Activated T-cell treated with anti-CD3 and anti-CD28 coated beads for 48 hours (primary cell): ENCODE data around the gene FAR2.
A peak's percentile ranks its signal among the peaks of the same experiment; 100 is the strongest.
"Not testable (repeated sequence)": the region's sequence is repeated elsewhere in the genome, so short reads cannot be mapped to it uniquely, and the experiment has no call there.

Source experiments
- DNase-seq: peaks from one replicate; pipeline ENCODE4 v3.0.0-alpha.2; 2020; ENCODE audit warnings: low read depth

The FAR2 gene

GRCh38 chr12:29329411-29329810 is 180.3 kb downstream of the FAR2 start:
- DNase-seq = no peak

- DNase-seq = no peak
Measured at GRCh38 chr12:29333178-29333577, 184.1 kb downstream of the FAR2 start.

- DNase-seq = no peak
Measured at GRCh38 chr12:29334937-29335336, 185.9 kb downstream of the FAR2 start.

- DNase-seq = no peak
Measured at GRCh38 chr12:29337325-29337724, 188.2 kb downstream of the FAR2 start.

- DNase-seq = no peak
Measured at GRCh38 chr12:29343022-29343799, 194.1 kb downstream of the FAR2 start.

GRCh38 chr12:29346769-29347421 is 197.8 kb downstream of the FAR2 start:
- no peak for DNase-seq

- no peak for DNase-seq
Measured at GRCh38 chr12:29350080-29350479, 201.0 kb downstream of the FAR2 start.

GRCh38 chr12:29354954-29355353 is 205.9 kb downstream of the FAR2 start:
- no peak for DNase-seq

GRCh38 chr12:29365091-29365490 is 216.0 kb downstream of the FAR2 start:
- DNase-seq = no peak

- DNase-seq = no peak
Measured at GRCh38 chr12:29374012-29374411, 224.9 kb downstream of the FAR2 start.

- DNase-seq = no peak
Measured at GRCh38 chr12:29374913-29375312, 225.8 kb downstream of the FAR2 start.

GRCh38 chr12:29376118-29376517 is 227.0 kb downstream of the FAR2 start:
- no peak for DNase-seq

- peak; percentile 81 for DNase-seq
Measured at GRCh38 chr12:29380536-29381523, 231.8 kb downstream of the FAR2 start, which contains the start of gene ERGIC2. Gene ERGIC2 (minus strand): TSS chr12:29381172. CDS start chr12:29371633, 9,539 bp downstream.

- DNase-seq = no peak
Measured at GRCh38 chr12:29382251-29382650, 233.2 kb downstream of the FAR2 start.

GRCh38 chr12:29385194-29385593 is 236.1 kb downstream of the FAR2 start:
- not testable (repeated sequence) for DNase-seq
